GM13976 (cell line): ENCODE results near the gene CBFA2T3.

Experiments used
- DNase-seq: peaks from one replicate; pipeline ENCODE4 v3.0.0; 2012; ENCODE audit warnings: low spot score
- in situ Hi-C: fragments of 300-500 bp; cut with MboI; formaldehyde crosslinking; loops from one replicate; pipeline ENCODE4 v1.12.0; 2022; ENCODE audit warnings: low sequenced_read_pairs, mixed read lengths, inconsistent platforms; ENCODE audit not compliant: unreplicated experiment
- TF ChIP-seq, protein P1 (sequence below): IDR thresholded peaks from 2 replicates; pipeline ENCODE4 v1.5.1; 2012; ENCODE audit warnings: borderline replicate concordance, mild to moderate bottlenecking; ENCODE audit not compliant: insufficient read depth; ENCODE audit errors: extremely low read depth, missing control alignments, control extremely low read depth

CBFA2T3 gene

DNA sequence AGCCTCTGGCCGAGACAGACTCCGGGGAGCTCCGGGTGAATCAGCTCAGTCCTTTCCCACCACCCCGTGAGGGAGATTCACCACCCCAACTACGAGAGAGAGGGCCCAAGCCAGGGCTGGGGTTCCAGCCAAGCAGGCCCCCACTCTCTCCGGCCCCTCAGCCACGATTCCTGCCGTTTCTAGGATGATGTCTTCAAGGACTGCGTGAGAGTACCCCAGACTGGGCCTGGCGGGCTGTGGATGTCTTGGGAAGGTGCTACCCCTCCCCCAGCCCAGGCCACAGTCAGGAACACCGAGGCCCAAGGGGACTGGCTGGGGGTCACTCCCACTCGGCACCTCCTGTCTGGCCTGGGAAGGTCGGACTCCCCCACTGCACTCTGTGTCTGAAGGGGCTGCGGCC lies 89.0 kb downstream of the CBFA2T3 start:
- in situ Hi-C loops: no loop called here
- no peak for DNase-seq
- TF ChIP-seq, protein P1, sequence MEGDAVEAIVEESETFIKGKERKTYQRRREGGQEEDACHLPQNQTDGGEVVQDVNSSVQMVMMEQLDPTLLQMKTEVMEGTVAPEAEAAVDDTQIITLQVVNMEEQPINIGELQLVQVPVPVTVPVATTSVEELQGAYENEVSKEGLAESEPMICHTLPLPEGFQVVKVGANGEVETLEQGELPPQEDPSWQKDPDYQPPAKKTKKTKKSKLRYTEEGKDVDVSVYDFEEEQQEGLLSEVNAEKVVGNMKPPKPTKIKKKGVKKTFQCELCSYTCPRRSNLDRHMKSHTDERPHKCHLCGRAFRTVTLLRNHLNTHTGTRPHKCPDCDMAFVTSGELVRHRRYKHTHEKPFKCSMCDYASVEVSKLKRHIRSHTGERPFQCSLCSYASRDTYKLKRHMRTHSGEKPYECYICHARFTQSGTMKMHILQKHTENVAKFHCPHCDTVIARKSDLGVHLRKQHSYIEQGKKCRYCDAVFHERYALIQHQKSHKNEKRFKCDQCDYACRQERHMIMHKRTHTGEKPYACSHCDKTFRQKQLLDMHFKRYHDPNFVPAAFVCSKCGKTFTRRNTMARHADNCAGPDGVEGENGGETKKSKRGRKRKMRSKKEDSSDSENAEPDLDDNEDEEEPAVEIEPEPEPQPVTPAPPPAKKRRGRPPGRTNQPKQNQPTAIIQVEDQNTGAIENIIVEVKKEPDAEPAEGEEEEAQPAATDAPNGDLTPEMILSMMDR: no peak

DNA sequence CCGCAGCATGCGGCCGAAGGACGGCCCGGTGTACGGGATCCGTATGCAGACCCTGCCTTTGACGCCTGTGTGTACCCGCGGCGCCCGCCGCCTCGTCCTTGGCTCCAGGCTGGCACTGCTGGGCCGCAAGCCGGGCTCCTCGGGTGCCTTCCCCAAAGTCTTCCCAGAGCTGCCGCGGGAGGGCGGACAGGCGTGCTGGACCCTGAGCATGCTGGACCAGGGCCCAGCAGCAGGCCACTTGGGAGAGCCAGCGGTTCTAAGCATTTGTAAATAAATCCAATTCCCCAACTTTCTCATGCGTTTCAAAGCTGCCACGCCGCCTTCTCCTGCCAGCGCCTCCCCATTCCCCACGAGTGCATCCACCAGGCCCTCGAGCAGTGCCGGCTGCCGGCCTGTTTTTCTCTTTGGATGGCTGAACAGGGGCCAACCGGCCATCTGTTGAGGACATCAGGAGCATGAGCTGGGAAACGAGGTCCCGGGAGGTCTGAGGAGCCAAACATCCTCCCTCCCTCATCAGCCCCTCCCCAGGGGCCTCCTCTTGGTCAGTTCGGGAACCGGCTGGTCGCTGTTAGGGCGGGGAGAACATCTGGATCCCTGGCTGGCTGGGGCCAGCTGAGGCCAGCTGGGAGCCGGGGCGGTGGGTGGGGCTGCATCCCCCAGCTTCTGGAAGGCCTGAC lies 90.0 kb downstream of the CBFA2T3 start:
- DNase-seq: no peak

DNA sequence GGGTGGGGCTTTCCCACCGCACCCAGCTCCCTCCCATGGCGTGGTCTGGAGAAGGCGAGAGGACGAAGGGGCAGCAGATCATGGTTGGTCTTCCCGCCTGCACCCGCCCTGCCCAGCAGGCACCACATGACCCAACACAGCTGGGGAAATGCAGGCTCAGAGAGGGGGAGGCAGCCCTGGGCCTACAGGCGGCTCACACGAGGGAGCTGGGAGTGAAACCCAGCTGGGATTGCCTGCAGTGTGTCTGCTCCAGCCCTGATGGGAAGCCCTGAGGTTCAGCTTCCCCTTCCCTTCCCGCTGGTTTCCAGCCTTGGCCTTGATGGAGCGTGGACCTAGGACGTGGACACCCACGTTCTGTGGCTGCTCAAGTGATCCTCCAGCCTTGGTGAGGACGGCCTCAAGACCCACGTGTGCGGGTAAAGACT lies 90.6 kb downstream of the CBFA2T3 start:
- TF ChIP-seq, protein P1: no peak
- no peak for DNase-seq
- in situ Hi-C loops: no loop called here

More for the DNA sequence above, 90.0 kb downstream of the CBFA2T3 start:
- in situ Hi-C loops: no loop called here
- TF ChIP-seq, protein P1: no peak

DNA sequence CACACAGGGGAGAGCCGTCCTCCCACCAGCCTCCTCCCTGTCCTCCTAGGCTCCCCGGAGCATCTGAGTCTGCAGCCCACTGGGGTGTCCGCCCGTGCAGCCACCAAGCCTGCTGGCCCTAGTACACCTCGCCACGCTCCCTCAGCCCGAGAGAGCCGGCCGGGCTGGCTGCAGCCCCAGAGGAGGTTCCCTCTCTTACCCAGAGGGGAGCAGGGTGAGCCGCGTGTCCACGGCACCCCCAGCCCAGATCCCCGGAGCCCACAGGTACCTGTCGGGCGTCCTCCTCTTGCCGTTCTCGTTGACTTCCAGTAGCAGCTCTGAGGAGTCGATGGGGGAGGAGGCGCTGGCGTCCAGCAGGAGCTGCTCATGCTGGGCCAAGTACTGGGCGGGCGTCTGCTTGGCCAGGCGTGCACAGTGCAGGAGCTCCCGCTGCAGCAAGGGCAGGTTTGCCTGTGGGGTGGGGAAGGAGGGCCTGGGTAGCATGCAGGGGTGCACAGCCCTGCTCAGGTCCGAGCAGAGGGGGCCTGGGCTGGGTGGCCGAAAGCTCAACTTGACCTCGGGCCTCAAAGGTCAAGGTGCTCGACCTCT lies 91.2 kb downstream of the CBFA2T3 start:
- DNase-seq: no peak
- in situ Hi-C loops: no loop called here
- TF ChIP-seq, protein P1: no peak

DNA sequence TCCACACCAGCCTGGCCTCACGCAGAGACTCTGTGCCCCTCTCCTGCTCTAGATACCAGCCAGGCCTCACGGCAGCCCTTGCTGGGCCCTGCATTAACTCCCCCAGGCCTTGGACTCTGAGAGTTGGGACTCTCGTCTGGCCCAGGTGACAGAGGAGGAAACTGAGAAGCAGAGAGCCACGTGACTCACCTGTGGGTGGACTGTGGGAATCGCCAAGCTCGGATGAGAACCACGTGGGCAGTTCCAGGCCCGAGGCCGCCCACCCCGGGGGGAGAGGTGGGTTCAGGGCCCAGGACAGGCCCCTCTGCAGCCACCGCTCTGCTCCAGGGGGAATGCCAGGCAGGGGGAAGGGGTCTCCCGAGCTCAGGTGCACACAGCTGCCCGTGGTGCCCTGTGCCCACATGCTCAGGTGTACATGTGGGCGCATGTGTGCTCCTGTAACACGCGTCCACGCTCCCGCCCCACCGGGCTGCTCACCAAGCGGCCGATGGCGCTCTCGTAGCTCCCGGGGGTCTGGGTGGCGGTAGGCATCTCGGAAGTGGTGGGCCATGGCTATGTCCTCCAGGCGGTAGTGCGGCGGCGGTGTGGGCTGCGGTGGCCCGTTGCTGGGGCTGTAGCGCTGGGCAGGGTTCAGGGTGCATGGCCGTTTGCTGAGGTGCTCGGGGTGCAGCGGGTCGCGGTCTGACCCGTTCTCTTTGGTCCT lies 92.3 kb downstream of the CBFA2T3 start:
- TF ChIP-seq, protein P1: no peak
- in situ Hi-C loops: no loop called here
- DNase-seq: no peak

DNA sequence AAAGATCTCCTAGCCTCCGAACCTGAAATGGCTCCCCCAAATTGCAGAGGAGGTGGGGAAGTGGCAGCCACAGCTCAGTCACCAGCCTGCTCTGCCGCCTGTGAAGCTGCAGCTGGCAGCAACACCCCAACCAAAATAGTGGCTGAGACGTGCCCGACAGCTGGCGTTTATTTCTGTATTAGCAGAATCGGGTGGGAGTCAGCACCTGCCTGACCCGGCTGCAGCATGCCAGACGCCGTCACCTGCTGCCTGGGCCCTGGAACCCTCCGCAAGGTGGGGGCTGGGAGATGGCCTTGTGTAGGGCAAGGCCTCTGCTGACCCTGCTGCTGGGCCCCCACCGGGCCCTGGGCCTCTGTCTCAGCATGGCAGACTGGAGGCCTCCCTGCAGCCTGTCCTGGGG lies 93.1 kb downstream of the CBFA2T3 start:
- DNase-seq: no peak
- in situ Hi-C loops: no loop called here
- TF ChIP-seq, protein P1: no peak
